HCT116 (cell line): ENCODE measurements around the gene GPC5. TPM values are rescaled to one million over a fixed set of nuclear protein-coding genes. Genes with fewer than 3 reads are reported as not detected.

Experiments
- ATAC-seq: fragments of 200-7000 bp; cut with Tn5 transposase; 2 replicates; pipeline ENCODE4 v1.9.1; 2020; ENCODE audit warnings: mild to moderate bottlenecking, moderate library complexity
- BruUV-seq: library from RNA; stranded (reverse); fragments of 400-500 nt; replicated peaks from 2 replicates; lab custom pipeline; 2021; lab: Mats Ljungman, UMichigan
- CTCF ChIA-PET: fragments of 300-600 bp; sonication (Branson Sonifier 250); formaldehyde crosslinking; loops from one replicate; lab custom pipeline; 2021; ENCODE audit warnings: antibody characterized with exemption; lab: Charles Lee
- POLR2A ChIA-PET: fragments of 300-600, 350-600 bp; sonication (Branson Sonifier 250); formaldehyde crosslinking; loops from one replicate; lab custom pipeline; 2021; ENCODE audit warnings: antibody characterized with exemption; lab: Charles Lee
- RAD21 ChIA-PET, 2 experiments: fragments of 300-600 bp; sonication (Branson Sonifier 250); formaldehyde crosslinking; loops; one replicate each; lab custom pipeline; 2023; ENCODE audit warnings: low total read pairs in 2 of 2; ENCODE audit not compliant: uncharacterized antibody in 2 of 2, unreplicated experiment in 2 of 2, low non-redundant PET in 1 of 2; lab: Charles Lee
- DNase-seq: peaks from one replicate; pipeline ENCODE4 v3.0.0-alpha.2; 2010; ENCODE audit warnings: low read depth, low spot score
- H2AFZ ChIP-seq: fragments of 200-600 bp; shearing (Covaris generic), sonication (generic); 2 replicates; pipeline ENCODE4 v1.6.1; 2017; ENCODE audit warnings: low read depth, mixed run types, mixed read lengths, antibody characterized with exemption, low read length; ENCODE audit not compliant: poor library complexity, severe bottlenecking
- H3K27ac ChIP-seq: 2 replicates; pipeline ENCODE4 v1.5.1; 2012; ENCODE audit warnings: low read depth, low read length
- H3K27me3 ChIP-seq: fragments of 200-600 bp; sonication (generic); 2 replicates; pipeline ENCODE4 v1.6.1; 2016; ENCODE audit warnings: mixed run types, low read length, mixed read lengths; ENCODE audit not compliant: insufficient read depth
- H3K36me3 ChIP-seq, 2 experiments: fragments of 200-500 bp in 1 of 2; fragments of 200-600 bp in 1 of 2; sonication (Bioruptor generic) in 1 of 2; sonication (generic) in 1 of 2; 2 replicates each; pipeline versions ENCODE4 v1.5.1 to v1.6.1; 2014 to 2016; ENCODE audit warnings: low read length in 2 of 2, inconsistent platforms in 1 of 2, mixed read lengths in 1 of 2, mixed run types in 1 of 2; ENCODE audit not compliant: insufficient read depth in 2 of 2, control insufficient read depth in 1 of 2
- H3K4me1 ChIP-seq, 2 experiments: fragments of 200-600 bp in 1 of 2; sonication (generic) in 1 of 2; 2 replicates each; pipeline versions ENCODE4 v1.5.1 to v1.6.1; 2012 to 2017; ENCODE audit warnings: low read length in 2 of 2, inconsistent platforms in 1 of 2, mild to moderate bottlenecking in 1 of 2, mixed read lengths in 1 of 2, mixed run types in 1 of 2, moderate library complexity in 1 of 2; ENCODE audit not compliant: insufficient read depth in 2 of 2, control insufficient read depth in 1 of 2
- H3K4me2 ChIP-seq: fragments of 200-600 bp; sonication (generic); 2 replicates; pipeline ENCODE4 v1.6.1; 2017; ENCODE audit warnings: mixed run types, low read length, mixed read lengths
- H3K4me3 ChIP-seq, 2 experiments: fragments of 200-600 bp in 1 of 2; sonication (generic) in 1 of 2; replicated peaks in 1 of 2; 2 replicates each; pipeline ENCODE4 v1.5.1; 2011 to 2016; ENCODE audit warnings: low read length in 2 of 2, control low read depth in 1 of 2, low read depth in 1 of 2, mild to moderate bottlenecking in 1 of 2, mixed read lengths in 1 of 2, mixed run types in 1 of 2
- H3K79me2 ChIP-seq: fragments of 200-600 bp; sonication (generic); 2 replicates; pipeline ENCODE4 v1.6.1; 2017; ENCODE audit warnings: mild to moderate bottlenecking, mixed run types, low read length, moderate library complexity, mixed read lengths; ENCODE audit not compliant: insufficient read depth
- H3K9ac ChIP-seq: fragments of 200-600 bp; sonication (generic); 2 replicates; pipeline ENCODE4 v1.6.1; 2016; ENCODE audit warnings: low read length, mixed read lengths
- H3K9me2 ChIP-seq: fragments of 200-600 bp; sonication (generic), shearing (Covaris generic); 2 replicates; pipeline ENCODE4 v1.6.1; 2017; ENCODE audit warnings: mixed run types, mild to moderate bottlenecking, moderate library complexity; ENCODE audit not compliant: insufficient read depth
- H3K9me3 ChIP-seq, 2 experiments: fragments of 200-500 bp in 1 of 2; fragments of 200-600 bp in 1 of 2; sonication (Bioruptor generic) in 1 of 2; sonication (generic) in 1 of 2; 2 replicates each; pipeline ENCODE4 v1.6.1; 2014 to 2017; ENCODE audit warnings: low read length in 2 of 2, mixed read lengths in 2 of 2, inconsistent platforms in 1 of 2, low read depth in 1 of 2, mild to moderate bottlenecking in 1 of 2, mixed run types in 1 of 2, moderate library complexity in 1 of 2; ENCODE audit not compliant: control insufficient read depth in 1 of 2, insufficient read depth in 1 of 2
- H4K20me1 ChIP-seq: fragments of 200-600 bp; sonication (generic), shearing (Covaris generic); 2 replicates; pipeline ENCODE4 v1.6.1; 2017; ENCODE audit warnings: mixed run types, mild to moderate bottlenecking, moderate library complexity; ENCODE audit not compliant: insufficient read depth
- CBX3 ChIP-seq: IDR thresholded peaks from 2 replicates; pipeline ENCODE4 v1.6.1; 2012; ENCODE audit warnings: low read depth
- CEBPB ChIP-seq: IDR thresholded peaks from 2 replicates; pipeline ENCODE4 v1.6.1; 2012; ENCODE audit warnings: low read depth
- CTCF ChIP-seq, 3 experiments: fragments of 200-600 bp in 1 of 3; sonication (generic) in 1 of 3; IDR thresholded peaks in 2 of 3; conservative IDR thresholded peaks in 1 of 3; 2 replicates each; pipeline ENCODE4 v1.5.1; 2012 to 2017; ENCODE audit warnings: low read depth in 2 of 3, low read length in 2 of 3, antibody characterized with exemption in 1 of 3, borderline replicate concordance in 1 of 3, control low read depth in 1 of 3, mild to moderate bottlenecking in 1 of 3, mixed read lengths in 1 of 3, mixed run types in 1 of 3, moderate library complexity in 1 of 3; ENCODE audit not compliant: insufficient read depth in 1 of 3
- EGR1 ChIP-seq: IDR thresholded peaks from 2 replicates; pipeline ENCODE4 v1.6.1; 2012; ENCODE audit warnings: low read depth
- ELF1 ChIP-seq: IDR thresholded peaks from 2 replicates; pipeline ENCODE4 v1.6.1; 2012; ENCODE audit warnings: low read depth, borderline replicate concordance
- EZH2 ChIP-seq: fragments of 200-600 bp; sonication (generic); IDR thresholded peaks from 2 replicates; pipeline ENCODE4 v1.6.1; 2017; ENCODE audit warnings: antibody characterized with exemption, mixed run types
- EZH2phosphoT487 ChIP-seq: fragments of 200-600 bp; IDR thresholded peaks from 2 replicates; pipeline ENCODE4 v1.6.1; 2018; ENCODE audit warnings: antibody characterized with exemption, borderline replicate concordance
- JUND ChIP-seq: IDR thresholded peaks from 2 replicates; pipeline ENCODE4 v1.6.1; 2012
- POLR2AphosphoS5 ChIP-seq: IDR thresholded peaks from 2 replicates; pipeline ENCODE4 v1.6.1; 2011; ENCODE audit warnings: mild to moderate bottlenecking, low read depth, low read length, moderate library complexity
- RAD21 ChIP-seq: IDR thresholded peaks from 2 replicates; pipeline ENCODE4 v1.6.1; 2012; ENCODE audit warnings: low read depth, mild to moderate bottlenecking
- REST ChIP-seq: IDR thresholded peaks from 2 replicates; pipeline ENCODE4 v1.6.1; 2012; ENCODE audit warnings: low read depth
- SP1 ChIP-seq: IDR thresholded peaks from 2 replicates; pipeline ENCODE4 v1.6.1; 2012; ENCODE audit warnings: low read depth
- YY1 ChIP-seq: IDR thresholded peaks from 2 replicates; pipeline ENCODE4 v1.6.1; 2011; ENCODE audit warnings: low read length, low read depth, moderate library complexity, mild to moderate bottlenecking; ENCODE audit not compliant: insufficient replicate concordance; ENCODE audit errors: extremely low read depth
- intact Hi-C: fragments of 100-400 bp; cut with micrococcal nuclease; formaldehyde crosslinking; loops from 2 replicates; pipeline ENCODE4 v1.10.0; 2022
- total RNA-seq: library from RNA; stranded (reverse); gene quantifications from one replicate; pipeline ENCODE4 v1.2.1, GENCODE V29; 2021; ENCODE audit not compliant: unreplicated experiment

Gene GPC5
- total RNA-seq, 1 experiment from 2014 or later = not detected

- H3K4me1 ChIP-seq = no peaks in the 10 kb centered on the region
- H4K20me1 ChIP-seq = no peaks in the 10 kb centered on the region
- no peak overlapping the region for H3K4me2 ChIP-seq
- H2AFZ ChIP-seq = no peak overlapping the region
- peaks cover 7 to 15% of the 10 kb centered on the region in 2 experiments; a peak in 2 of 4 replicates for H3K9me3 ChIP-seq
- no peaks in the 10 kb centered on the region for H3K36me3 ChIP-seq
- no peaks in the 10 kb centered on the region for H3K79me2 ChIP-seq
- H3K9ac ChIP-seq = no peak overlapping the region
- H3K27ac ChIP-seq = no peak overlapping the region
- no peak overlapping the region for H3K4me3 ChIP-seq
- RAD21 ChIA-PET = no interaction called here
- ATAC-seq = no peak
- POLR2A ChIA-PET = no interaction called here
- no peak for TF ChIP-seq SP1
- no peak for TF ChIP-seq EGR1
- no peak for TF ChIP-seq YY1
- TF ChIP-seq CTCF (IDR thresholded peaks at IDR 0.05 in 2 of 3, conservative IDR thresholded peaks at IDR 0.05 in 1 of 3; ENCODE audit: borderline replicate concordance in 1 of 3, insufficient read depth in 1 of 3, low read depth in 2 of 3, low read length in 2 of 3) = no peak
- no peak for TF ChIP-seq POLR2AphosphoS5
- TF ChIP-seq REST = no peak
- TF ChIP-seq EZH2phosphoT487 = no peak
- TF ChIP-seq ELF1 = no peak
- TF ChIP-seq CEBPB = no peak
- no peak for TF ChIP-seq CBX3
- no peak for TF ChIP-seq RAD21
- no peak for TF ChIP-seq EZH2
- no peak for TF ChIP-seq JUND
- no peaks in the 10 kb centered on the region for H3K9me2 ChIP-seq
- intact Hi-C loops = no loop called here
- DNase-seq = no peak
- no peaks in the 10 kb centered on the region for H3K27me3 ChIP-seq
- BruUV-seq = no TSS peak
- CTCF ChIA-PET = no interaction called here
These were observed 1340.9 kb downstream of the GPC5 start for GRCh38 chr13:92739306-92739818.
